GM04503 (cell line): ENCODE data around the gene ATG2B.
"Not testable (repeated sequence)": the region's sequence is repeated elsewhere in the genome, so short reads cannot be mapped to it uniquely, and the experiment has no call there.

Experiments used
- DNase-seq: peaks from one replicate; pipeline ENCODE4 v3.0.0-alpha.2; 2012; ENCODE audit warnings: low read depth

Gene ATG2B

DNA sequence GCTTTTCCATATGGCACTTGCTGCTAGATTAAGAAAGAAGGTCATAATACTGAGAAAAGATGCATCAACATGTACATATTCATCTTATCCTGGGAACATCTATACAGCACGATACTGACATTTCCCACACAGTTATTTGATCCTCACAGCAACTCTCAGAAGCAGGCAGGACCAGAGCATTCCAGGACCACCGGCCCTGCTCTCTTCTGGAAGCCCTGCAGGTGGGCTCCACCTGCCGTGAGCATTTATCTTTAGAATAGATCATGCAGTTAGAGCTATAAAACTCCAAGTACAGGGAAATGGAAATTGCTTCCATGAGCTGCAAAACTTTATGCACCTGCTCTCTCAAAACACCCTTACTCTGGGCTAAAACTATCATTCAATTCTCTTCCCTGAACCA lies 112.7 kb downstream of the ATG2B start:
- no peak for DNase-seq

DNA sequence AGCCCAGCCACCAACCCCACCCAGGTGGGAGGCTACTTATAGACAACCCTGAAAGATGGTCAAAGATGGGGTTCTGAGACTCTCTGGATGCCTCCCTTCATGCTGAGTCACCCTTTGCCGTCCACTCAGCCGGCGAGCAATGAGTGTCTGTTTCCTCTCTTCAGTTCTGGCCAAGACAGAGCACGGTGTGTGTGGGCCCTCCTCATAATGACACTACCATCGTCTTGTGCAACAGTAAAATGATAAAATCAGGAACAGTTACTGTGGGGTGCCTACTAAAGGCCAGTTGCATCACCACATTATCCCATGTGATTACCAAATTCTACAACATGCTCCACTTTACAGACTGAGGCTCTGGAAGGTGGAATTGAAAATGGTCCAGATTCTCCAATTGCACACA lies 114.1 kb downstream of the ATG2B start:
- DNase-seq: peak; percentile 92

DNA sequence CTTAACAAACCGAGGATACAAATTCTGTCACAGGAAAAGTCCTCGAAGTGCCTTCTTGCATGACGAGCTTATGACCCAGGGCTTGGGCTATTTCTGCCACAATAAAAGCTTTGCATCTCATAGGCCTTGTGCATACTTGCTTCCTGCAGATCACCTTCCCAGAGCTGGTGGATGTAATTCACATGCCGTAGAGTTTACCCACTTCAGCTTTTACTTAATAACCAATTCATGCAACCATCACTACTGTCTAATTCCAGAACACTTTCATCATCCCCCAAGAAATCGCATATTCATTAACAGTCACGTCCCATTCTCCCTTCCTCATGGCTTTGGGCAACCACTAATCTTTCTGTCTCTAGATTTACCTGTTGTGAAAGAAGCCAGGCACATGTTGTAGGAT lies 116.1 kb downstream of the ATG2B start:
- no peak for DNase-seq

DNA sequence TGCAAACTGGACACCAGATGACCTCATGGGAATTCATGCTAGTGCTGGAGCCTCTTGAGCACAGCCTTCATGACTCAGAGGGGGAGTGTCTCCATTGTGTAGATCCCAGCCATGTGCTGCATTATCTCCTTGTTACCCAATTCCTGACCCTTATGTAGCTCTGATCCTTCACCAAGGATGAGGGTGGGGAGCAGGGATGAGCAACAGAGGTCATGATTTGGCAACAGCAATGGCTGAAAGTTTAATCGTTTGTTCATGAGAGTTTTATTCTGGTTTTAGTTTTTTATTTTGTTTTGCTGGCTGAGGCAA lies 116.6 kb downstream of the ATG2B start:
- DNase-seq: peak; percentile 98

DNA sequence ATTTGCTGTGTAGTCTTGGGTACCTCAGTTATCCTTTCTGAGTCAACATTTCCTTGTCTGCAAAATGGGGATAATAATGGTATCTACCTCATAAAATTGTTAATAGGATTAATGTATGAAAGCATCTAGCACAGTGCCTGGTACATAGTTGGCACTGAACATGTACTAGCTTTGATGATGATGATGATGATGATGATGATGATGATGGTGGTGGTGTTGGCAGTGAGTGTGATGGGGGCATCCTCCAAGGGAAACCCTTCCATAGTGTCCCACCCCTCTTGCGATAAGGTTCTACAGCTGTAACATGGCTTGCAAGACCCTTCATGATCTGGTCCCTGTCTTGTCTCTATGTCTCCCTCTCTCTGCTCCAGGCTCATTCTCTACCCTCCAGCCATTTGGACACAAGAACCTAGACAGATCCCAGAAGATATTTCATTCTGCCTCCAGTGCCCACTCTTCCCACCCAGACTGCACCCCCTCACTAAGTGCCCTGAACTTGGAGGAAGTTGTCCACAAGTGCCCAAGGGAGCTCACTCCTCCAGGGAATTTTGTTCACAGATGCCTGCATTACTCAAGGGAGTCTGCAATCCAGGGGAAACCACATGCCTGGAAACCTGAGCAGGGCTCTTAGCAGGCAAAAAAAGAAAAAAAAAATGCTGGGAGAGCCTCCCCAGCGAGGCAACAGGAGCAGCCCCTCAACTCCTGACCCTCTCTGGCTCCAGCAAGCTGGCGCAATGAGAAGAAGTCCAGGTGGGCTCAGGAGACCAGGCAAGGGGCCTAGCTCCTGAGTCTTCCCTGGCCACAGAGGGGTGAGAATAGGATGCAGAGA lies 117.2 kb downstream of the ATG2B start:
- DNase-seq: no peak

DNA sequence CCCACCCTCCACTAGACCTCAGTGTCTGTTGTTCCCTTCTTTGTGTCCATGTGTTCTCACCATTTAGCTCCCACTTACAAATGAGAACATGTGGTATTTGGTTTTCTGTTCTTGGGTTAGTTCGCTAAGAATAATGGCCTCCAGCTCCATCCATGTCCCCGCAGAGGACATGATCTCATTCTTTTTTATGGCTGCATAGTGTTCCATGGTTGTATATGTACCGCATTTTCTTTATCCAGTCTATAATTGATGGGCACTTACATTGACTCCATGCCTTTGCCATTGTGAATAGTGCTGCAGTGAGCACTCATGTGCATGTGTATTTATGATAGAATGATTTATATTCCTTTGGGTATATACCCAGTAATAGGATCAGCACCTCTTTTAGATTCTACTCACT lies 118.1 kb downstream of the ATG2B start:
- DNase-seq: not testable (repeated sequence)

DNA sequence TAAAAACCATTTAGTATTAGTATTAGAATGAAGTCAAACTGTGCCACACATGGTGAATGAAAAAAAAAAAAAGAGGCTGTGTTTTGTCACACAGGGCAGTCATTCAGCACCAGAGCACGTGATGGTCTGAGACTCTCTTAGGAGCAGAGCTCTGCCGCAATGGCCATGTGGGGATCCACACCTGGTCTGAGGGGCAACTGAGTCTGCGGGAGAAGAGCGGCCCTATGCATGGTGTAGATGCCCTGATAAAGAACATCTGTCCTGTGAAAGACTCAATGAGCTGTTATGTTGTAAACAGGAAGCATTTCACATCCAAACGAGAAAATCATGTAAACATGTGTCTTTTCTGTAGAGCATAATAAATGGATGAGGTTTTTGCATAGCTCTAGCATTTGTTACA lies 119.4 kb downstream of the ATG2B start:
- DNase-seq: no peak

DNA sequence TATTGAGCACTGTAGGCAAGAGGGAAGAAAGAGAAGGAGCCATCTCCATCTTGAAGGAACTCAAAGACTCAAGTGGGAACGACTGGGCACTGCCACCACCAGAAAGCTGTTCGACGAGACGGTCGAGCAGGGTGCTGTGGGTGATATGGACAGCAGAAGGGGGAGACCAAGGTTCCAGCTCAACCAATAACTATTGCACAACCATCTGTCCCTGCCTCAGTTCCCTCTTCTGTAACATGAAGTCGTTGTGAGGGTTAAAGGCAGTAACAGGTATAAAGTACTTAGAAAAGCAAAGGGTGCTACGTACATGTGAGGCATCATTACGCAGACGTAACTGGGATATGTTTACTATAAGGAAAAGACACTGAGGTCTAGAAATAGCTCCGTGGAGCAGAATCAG lies 121.0 kb downstream of the ATG2B start:
- DNase-seq: no peak

DNA sequence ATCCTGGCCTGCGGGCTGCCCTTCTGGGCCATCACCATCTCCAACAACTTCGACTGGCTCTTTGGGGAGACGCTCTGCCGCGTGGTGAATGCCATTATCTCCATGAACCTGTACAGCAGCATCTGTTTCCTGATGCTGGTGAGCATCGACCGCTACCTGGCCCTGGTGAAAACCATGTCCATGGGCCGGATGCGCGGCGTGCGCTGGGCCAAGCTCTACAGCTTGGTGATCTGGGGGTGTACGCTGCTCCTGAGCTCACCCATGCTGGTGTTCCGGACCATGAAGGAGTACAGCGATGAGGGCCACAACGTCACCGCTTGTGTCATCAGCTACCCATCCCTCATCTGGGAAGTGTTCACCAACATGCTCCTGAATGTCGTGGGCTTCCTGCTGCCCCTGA lies 122.5 kb downstream of the ATG2B start:
- DNase-seq: no peak

DNA sequence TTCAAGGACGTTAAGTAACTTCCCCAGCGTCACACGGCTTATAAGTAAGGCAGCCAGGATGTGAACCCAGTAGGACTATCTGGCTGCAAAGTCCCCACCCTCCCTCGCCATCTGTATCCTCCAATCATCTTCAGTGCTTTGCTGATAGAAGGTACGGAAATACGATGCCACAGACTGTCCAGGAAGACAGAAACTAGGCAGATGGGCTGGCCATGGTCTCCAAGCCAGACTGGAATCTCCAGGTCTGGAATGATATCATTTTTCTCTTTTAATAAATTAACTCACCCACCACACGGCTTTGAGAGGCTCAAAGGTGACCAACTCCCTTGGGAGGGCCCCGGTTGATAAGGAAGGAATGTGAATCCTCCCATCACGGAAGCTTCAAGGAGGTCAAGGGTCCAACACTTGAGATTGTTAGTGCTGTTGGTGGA lies 123.4 kb downstream of the ATG2B start:
- DNase-seq: no peak

DNA sequence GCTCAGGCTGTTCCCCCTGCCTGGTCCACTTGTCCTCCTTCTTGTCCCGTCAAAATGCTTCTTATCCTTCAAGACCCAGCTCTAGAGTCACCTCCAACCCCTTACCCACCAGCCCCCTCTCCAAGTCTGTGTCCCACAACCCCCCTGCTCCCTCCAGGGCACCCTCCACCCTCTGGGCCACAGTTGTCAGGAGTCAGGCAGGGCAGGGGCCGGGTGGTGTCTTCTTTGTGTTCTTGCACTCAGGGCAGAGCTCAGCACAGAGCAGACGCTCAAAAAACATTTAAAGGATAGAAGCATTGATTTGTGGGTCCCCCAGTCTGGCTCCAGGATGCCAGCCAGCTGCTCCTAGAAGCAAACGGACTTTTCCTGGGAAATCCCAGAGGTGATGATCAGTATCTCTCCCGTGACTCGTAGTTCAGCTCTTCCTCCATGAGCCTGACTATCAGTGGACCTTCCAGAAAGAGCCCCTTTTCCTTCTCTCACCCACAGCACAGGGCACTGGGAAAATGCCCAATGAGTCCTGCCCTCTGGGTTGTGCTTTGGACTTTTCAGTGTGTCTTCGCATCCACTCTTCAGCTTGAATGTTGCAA lies 124.4 kb downstream of the ATG2B start:
- no peak for DNase-seq

DNA sequence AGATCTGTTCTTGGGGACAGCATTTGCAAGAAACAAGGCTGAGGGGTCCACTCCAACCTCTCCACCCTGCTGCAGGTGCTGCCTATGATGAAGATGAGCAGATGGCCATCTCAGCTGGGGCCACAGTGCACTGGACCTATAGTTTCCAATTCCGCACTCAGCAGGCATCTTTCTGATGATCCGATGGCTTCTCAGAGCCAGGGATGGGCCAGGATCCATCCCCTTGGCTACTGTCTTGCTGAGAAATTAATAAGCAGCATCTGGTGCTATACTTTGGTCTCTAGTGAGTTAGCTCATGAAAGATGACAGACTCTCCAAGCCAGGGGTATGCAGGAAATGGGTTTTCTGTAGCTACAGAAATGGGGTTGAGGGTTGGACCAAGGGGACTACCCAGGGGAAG lies 125.5 kb downstream of the ATG2B start:
- DNase-seq: no peak

DNA sequence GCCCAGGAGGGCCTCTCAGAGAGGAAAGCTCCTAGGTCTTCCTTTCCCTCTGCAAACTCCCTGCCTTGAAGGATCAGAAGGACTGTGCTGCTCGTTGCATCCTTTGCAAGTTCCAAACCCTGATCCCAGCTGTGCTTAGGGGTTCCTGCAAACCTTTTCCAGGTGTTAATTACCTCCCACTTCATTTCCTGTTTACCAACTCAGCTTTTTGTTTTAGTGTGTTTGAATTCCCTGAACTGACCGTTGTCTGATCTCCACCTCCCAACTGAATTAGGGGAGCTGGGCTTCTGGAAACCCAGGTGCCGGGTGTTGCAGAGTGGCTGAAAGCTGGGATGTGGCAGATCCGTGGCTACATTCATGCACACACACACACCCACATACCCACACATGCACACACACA lies 127.7 kb downstream of the ATG2B start:
- DNase-seq: no peak

DNA sequence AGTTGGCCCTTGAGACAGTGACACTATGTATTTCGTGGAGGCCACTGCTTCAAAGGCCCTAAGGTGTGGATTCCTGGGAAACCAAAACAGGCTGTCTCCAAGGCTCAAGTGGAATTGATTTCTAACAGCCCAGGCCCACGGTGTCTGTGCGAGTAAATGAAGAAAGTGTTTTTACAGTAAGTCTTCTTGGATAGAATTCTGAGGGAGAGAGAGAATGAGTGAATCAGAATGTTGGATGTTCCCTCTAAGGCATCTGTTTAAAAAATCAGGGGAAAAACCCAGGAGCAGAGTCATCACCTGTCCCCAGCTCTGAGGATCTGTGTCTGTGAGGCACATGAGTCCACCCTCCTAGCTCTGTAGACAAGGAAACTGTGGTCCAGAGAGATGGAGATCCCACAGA lies 129.5 kb downstream of the ATG2B start:
- no peak for DNase-seq

DNA sequence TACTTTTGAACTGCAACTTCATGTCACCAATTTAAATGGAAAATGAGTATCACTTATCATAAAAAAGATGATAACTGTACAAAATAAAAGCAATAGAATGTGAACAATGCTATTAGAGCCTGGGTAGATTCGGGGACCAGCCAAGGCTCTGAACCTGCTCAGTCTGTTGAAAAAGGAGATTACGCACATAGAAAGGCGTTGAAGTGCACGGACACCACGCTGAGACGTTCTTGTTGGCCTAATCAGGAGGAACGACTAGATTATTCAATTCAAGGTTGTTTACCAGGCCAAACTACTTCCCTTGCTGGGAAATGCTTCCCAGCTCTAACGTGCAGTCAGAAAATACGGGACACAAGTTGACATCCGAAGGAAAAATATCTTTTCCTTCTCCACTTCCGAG lies 130.6 kb downstream of the ATG2B start:
- DNase-seq: no peak

DNA sequence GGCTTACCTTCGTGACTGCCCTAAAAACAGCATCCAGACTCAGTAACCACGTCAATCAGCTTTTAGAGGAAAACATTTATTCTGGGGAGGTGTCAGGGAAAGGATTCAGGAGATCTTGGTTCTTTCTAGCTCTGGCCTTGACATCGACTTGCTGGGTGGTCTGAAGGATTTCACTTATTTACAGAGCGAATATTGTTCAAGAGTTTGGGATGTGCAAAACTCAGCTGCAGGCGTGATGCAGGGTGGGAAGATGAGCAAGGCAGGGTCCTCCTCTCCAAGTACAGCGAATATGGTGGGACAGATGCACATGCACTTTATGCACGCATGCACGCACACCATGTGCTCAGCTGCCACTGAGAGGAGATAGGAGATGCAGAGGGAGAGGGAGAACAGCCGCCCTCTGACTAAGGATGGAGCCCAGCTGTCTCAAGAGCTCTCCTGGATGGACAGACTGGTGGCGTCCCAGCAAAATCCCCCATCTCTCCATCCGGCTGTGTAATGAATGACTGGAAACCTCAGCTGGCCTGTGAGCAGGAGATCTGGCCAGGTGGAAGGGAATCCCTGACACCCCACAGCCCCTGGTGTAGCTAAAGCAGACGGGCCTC lies 131.5 kb downstream of the ATG2B start:
- DNase-seq: no peak

DNA sequence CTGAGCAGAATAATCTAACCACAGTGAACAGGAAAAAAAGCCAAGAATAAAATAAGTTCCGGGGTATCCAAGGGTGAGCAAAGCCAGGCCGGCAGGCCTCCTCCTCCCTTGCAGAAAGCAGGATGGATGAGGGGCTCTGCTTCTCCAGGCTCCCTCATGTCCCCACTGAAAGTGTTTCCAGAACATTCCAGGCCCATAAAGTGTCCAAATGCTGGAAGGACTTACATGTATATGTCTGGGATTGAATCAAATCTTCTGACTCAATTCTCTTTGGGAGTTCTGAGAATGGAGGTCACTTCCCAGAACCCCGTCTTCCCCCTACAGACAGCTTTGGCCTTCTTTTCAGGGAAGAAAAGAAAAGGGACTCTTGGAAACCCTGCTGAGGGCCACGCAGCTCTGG lies 132.1 kb downstream of the ATG2B start:
- no peak for DNase-seq

DNA sequence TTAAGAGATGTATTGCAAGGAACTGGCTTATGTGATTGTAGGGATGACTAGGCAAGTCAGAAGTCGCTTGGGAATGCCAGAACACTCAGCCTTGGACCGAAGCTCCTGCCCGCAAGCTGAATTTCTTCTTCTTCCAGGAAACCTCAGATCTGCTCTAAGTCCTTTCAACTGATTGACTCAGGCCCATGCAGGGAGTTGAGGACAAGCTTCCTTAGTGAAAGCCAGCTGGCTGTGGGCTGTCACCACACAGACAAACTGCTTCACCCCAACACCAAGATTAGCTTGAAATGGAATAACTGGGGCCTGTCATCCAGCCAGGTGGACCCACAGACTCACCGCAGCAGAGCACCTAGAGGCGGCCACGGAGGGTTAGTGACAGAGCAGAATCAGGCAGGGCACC lies 133.8 kb downstream of the ATG2B start:
- no peak for DNase-seq
